Brain pericyte (primary cell): ENCODE results near the gene HOXA9.

Experiments used
- DNase-seq: peaks from one replicate; pipeline ENCODE4 v3.0.0-alpha.2; 2012; ENCODE audit warnings: low read depth, low spot score

The HOXA9 gene

DNA sequence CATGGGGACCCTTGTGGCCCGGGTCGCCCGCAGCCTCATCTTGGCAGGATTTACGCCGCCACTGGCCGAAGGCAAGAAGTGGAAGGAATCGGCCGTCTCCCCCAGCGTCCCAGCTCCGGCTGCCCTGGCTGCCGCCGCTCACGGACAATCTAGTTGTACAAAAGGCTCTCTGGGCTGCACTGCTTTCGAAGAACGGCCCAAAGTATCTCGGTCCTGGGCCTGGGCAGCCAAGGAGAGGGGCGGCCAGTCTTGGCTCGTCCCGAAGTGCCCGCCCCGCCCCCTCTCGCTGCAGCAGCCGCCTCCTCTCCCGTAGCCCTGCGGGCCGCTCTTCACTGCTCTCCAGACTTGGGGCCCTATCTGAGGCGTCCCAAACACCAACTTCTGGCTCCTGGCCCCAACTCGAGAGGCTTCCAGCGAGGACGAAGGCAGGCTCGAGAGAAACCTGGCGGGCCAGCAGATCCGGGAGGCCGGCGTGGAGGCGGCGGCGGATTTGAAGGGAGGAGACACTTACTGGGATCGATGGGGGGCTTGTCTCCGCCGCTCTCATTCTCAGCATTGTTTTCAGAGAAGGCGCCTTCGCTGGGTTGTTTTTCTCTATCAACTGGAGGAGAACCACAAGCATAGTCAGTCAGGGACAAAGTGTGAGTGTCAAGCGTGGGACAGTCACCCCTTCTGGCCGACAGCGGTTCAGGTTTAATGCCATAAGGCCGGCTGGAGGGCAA lies 809 bp downstream of the HOXA9 start:
- DNase-seq = no peak

DNA sequence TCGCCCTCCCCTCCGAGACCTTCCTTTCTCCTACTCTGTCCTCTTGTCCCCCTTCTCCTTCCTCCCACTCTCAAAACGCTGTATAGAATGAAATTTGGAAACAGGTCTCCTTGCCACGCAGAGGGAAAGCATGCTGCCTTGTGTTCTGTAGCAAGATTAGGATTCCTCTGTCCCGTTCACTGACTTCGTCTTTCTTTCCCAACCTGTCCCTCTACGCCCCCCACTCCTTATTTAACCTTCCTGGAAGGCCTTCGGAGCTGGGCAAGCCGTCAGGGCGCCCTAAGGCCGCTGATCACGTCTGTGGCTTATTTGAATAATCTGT lies 1.3 kb downstream of the HOXA9 start:
- no peak for DNase-seq

DNA sequence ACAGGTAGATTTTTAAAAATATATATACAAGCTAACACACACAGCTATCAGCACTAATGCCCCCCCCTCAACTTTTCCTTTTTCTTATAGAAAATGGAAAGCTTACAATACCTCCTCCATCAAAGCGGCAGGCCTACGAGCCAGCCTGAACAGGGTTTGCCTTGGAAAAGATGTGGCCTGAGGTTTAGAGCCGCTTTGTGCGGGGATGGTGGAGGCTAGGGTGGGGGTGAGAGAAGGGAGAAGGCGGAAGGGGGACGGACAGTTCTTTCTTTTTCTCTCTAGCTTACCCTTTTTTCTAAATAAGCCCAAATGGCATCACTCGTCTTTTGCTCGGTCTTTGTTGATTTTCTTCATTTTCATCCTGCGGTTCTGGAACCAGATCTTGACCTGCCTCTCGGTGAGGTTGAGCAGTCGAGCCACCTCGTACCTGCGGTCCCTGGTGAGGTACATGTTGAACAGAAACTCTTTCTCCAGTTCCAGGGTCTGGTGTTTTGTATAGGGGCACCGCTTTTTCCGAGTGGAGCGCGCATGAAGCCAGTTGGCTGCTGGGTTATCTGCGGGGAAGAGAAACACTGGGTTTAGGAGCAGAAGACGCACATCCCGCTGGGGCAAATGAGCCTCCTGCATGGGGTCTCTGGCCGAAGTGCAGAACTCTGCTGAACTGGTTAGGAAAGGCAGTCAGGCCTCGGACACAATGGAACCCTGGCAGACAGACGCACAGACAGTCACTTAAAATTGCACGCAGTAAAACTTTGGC lies 1.9 kb downstream of the HOXA9 start:
- DNase-seq = no peak

DNA sequence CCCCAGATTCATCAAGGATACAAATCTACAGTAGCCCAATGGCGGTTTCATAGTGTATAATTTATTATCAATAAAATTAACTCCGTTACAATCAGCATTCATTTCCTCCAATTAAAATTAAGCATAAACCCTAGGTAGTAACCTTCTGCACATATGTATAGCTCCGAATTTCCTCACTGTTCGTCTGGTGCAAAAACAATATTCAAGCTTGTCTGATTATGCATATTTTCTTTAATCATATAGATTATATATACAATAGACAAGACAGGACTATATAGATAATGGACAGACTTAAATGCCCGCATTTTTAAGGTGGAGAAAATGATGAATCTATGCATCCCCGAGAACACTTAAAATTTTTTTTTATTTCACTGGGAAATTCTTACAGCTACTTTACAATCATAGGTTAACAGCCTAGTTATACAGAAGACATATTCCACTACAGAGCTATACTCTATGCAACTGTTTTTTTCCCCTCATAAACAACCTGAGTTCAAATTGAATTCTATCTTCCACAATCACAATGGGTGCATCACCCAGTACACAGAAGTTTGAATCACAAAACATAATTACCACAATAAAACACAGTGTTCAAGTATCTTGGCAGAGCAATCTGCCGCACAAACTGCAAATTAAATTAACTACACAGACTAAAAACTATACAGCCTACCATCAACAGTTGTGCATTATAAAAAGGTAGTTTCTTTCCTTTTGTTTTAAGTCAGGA lies 2.6 kb downstream of the HOXA9 start:
- no peak for DNase-seq

DNA sequence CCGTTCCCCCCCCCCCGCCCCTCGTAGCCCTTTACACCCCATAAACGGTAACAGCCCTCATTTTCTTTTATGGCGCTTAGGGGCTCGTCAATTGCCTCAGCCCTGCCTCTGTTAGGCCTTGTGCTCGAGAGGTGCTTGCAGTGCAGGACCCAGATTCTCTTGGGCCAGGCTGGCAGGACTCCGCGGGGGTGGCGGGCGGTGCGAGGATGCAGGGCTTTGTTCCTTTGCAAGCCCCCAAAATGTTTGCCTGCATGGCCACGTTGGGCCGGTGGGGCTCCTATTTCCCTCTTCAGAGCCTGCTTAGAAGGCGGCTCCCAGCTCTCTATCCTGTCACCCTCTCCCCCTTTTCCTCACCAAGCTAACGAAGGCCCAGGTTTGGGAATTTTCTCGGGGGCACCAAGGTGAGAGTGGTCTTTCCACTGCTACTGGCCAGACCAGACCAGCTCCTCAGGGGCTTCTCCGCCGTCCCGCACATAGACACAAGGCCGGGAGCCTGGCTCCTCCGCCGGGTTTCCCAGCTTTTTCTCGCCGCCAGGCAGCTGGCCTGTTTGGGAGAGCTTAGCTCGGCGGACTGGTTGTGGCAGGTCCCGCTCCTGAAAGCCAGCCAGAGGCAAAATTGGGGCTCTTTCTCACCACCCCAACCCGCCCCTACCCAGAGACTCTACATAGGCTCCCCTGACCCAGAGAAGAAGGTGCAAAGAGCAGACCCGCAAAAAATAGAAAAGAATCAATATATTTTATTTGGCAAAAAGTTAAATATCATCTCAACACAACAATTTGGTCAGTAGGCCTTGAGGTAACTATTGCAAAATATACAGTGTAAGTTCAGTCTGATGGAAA lies 3.4 kb downstream of the HOXA9 start:
- DNase-seq = no peak

DNA sequence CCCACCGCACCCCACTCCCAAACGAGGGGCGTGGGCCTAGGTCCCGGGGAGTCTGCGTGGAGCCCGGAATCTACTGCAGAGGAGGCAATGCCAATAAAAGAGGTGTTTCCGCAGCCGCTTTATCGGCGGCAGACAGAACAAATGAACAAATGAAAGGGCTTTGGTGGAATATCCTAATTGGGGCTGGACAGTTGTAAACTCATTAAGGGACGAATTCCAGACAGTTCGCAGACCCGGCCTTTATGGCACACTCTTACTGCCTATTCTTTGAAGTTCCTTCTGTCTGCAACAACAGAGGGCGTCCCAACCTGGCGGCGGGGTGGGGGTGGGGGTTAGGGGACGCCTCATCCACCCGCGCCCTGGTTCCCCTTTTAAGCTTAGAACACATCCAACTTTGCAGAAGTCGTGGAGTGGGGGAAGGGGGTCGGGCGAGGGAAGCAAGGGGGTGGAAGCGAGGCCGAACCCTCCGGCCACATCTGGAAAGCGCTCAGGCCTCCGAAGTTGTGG lies 4.1 kb downstream of the HOXA9 start:
- no peak for DNase-seq

DNA sequence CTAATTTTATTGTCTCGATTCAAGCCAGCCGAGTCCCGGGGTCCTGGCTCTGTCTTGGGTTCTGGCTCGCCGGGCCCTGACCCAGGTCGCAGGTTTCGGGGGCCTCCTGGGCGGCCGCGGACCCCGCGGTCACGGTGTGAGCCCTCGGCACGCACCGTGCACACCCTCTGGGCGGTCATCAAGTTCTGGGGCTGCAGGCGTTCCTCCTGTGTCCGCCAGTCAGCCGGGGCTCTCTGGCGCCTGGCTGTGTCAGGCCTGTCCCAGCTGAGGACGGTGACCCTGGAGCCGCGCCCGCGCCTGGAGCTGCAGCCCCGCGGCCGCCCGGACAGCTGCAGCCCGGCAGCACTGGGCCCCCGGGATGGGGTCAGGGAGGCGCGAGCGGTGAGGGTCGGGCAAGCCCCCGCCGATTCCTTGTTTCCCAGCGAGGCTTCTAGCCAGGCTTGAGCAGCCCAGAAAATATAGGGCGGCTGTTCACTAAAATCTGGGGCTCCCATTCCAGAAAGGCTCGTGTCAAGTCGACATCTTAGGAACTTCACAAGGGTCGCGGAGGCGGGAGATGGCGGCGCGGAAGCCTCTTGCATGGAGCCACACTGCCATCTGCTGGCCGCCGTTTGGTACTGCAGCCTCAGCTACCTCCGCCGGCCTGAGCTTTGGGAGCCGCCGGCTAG lies 4.7 kb downstream of the HOXA9 start:
- peak; percentile 47 for DNase-seq

DNA sequence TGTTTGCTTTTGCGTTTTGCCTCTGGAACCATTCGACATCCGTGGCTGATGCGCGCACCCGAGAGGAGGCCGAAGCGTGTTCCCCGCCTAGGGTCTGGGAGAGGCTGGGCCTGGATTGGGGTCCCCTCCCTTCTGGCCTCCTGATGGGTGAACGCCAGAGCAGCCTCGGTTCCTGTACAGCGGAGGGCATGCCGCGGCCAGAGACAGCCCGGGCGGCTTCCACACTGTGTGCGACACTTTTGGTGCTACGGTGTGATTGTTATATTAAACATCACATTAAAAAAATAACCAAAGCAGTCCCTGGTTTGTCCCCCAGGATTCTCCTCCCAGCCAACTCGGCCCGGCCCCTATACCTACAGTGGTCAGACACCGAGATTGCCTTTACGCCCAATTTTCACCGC lies 5.2 kb downstream of the HOXA9 start:
- no peak for DNase-seq

DNA sequence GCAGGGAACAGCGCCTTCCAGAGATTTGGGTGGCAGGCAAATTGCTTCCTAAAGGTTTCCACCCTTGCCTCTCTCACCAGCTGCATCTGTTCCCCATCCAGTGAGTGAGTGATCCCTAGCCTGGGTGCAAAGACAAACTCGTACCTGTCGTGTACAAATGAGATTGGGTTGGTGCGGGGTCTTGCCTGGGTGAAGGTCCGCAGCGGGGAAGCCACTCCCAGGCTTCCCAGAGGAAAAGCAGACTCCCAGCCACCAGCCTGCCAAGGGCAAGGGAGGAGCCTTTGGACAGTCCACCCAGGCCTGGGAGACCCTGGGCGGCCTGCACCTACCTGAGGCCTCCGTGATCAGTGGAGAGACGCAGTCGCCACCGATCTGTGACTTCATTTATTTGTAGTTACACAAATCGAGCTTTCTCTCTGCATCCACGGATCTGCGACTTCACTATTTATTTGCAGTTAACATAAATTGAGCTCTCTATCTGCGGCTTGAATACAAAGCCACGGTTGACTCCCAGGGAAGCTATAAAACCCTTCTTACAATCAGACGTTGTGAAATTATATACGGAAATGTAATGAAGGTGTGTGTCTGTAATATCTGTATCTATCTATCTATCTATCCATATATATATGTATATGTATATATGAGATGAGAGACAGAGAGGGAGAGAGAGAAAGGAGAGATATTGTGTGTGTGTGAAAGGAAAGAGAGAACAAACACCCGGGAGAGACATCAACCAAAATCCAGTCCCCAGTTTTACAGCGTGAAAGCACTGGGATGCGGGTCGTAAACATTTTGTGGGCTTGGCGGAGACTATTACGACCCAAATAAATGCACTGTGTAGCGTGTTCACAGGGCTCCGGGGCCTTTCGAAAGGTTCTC lies 5.8 kb downstream of the HOXA9 start:
- DNase-seq = no peak

DNA sequence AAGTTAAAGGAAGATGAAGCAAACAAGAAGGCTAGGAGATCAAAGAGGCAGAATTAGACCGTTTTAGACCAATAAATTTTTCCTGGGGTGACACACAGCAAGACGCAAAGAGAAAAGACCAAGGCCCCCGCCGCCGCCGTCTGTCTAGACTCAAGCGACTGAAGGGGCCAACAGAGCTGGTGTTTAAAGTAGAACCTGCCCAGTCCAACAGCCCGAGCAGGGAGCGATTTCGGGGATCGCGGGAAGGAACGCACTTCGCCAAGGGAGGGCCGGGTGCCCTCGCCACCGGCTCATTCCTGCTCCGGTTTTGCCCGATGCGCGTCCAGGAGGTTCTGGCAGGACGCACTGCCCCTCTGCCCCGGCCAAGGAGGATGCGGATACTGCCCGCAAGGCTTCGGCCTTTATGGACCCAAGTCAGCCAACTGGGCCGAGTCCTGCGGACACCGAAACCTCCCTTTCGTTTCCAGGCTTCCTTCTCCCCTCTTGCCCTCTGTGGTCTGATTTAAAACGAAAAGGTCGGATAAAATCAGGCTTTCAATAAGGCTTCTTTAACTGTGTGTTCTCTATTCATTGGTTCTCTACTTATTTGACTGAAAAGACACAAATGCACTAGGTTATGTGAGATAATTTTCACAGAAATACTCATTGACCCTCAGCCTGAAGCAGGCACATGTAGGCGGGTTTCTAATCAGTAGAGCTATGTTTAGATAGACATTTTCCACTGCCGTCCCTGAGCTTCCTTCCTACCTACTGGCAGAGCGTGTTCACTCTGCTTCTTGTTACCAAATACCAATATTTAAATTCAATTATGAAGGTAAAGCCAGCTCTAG lies 6.7 kb downstream of the HOXA9 start:
- DNase-seq = no peak

DNA sequence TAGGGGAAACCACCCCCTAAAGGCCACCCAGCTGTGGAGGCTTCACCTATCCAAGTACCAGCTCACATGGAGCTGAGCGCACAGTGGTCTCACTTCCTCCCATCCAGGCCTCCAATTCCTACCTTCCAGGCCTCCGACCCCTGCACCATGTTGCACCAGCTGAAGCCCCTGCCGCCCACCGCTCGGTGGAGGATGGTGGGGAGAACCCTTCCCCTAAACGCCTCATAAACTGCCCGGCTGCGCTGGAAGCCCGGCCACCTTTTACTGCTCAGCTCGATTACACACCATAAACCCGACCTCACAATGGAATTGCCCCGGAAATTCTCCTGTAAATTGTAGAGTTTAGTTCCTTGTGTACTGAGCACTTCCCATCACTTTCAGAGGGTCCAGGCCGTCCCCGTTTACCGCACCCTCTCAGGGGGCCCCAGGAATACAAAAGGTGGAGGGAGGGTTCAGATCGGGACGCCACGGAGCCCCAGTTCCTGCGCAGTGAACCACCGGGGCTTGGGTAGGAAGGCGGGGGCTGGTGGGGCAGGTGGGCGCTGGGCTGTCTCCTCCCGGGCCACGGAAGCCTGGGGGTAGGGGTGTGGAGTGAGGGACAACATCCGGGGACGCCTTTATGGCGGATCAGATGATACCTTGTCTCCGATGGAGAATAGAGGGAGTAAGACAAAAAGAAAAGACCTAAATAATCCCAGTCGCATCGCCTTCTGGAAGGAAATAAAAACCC lies 7.5 kb downstream of the HOXA9 start:
- DNase-seq = no peak

DNA sequence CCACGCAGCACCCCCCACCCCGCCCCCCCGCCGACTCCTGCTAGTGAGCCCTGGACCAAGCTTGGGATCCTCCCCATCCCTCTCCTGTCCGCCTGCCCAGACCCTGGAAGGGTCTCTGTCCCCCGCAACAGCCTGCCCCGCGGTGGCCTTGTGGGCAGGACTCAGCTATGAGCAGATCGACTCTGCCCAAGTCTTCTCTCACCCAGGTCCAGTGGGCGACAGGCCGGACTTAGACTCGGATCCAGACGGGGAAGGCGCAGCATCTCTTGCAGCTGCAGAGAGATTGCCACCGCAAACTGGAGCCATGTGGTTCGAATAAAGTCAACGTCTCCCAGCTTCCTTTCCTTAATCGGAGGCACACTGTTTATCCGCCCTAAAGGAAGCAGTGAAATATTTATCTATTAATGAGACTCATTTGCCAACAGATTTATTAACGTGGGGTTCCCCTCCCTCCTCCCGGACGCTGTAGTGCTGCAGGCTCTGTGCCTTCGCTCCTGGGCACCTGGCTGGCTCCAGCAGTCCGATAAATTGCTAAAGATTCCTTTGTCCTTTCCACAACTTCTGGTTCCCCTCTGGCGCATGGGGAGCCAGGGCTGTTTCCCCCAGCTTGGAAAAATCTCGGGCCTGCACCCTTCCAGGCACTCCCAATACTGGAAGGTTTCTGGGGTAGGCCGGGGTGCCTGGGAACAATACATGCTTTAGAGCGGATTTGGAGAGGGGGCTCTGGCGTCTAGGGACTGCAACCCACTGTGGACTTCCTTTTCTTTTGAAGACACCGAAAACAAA lies 8.2 kb downstream of the HOXA9 start:
- no peak for DNase-seq

DNA sequence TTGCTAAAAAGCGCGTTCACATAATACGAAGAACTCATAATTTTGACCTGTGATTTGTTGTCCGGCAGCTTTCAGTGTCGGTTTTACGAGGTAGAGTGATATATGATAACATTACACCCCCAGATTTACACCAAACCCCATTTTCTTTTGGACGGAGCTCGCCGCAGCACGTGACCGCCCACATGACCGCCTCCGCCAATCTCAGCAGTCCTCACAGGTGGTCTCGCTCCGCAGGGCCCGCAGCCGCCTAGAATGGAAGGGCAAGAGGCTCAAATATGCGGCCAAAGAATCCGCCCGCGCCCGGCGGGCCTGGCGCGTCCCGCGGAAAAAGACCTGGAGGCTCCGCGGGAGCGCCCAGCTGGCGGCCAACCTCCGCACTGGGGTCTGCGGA lies 8.8 kb downstream of the HOXA9 start, which contains the start of gene HOXA7:
Gene HOXA7 (minus strand): TSS at position 168 of the 391 bp plus-strand sequence. CDS start 130 bp downstream, at position 38.
- DNase-seq = no peak

DNA sequence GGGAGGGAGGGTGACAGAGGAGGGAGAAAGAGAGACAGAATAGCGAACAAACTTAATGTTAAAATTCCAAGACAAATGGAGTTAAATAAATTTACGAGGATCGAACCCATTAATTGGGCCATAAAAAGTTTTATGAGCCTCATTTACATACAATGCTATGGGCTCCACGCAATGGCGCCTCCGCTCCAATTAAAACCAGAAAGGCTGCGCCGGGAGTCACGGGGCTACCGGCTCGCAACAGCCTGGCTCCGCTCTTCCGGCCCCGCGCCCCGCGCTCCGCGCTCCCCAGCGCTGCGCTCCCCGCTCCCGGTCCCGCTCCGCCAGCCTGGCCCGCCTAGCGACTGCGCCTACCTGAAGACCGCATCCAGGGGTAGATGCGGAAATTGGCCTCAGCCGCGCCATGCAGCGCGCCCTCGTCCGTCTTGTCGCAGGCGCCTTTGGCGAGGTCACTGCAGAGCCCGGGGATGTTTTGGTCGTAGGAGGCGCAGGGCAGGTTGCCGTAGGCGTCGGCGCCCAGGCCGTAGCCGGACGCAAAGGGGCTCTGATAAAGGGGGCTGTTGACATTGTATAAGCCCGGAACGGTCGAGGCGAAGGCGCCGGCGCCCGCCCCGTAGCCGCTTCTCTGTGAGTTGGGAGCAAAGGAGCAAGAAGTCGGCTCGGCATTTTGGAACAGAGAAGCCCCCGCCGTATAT lies 9.4 kb downstream of the HOXA9 start:
- DNase-seq = no peak

DNA sequence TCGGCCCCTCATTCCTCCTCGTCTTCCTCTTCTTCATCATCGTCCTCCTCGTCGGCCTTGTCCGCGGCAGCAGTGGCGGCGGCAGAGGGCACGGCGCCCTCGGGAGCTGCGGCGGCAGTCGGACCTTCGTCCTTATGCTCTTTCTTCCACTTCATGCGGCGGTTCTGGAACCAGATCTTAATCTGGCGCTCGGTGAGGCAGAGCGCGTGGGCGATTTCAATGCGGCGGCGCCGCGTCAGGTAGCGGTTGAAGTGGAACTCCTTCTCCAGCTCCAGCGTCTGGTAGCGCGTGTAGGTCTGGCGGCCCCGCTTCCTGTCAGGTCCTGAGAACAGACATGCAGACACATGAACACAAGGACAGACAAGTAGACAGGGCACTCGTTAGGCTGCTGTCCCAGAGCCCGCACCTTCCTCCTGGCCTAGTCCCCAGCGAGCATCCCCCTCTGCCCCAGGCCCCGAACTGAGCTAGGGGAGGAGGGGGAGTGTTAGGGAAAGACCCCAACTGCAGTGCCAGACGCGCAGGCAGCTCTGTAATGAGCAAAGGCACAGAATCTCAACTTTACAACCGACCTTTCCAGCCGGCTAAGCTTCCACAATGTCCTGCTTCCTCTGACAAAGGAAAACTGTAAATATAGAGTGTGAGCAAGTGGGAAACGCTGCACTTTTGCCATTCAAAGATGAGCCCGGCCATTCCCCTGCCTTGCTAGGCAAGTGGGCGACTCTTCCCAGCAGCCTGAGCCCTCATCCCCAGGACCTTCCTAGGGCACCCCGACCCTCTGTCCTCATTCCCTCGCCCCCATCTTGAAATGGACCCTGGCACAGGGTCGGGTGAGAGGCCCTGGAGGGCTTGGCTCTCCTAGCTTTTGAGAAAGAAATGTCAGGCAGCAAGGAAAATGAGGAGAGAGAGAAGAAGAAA lies 10.2 kb downstream of the HOXA9 start:
- DNase-seq = no peak

DNA sequence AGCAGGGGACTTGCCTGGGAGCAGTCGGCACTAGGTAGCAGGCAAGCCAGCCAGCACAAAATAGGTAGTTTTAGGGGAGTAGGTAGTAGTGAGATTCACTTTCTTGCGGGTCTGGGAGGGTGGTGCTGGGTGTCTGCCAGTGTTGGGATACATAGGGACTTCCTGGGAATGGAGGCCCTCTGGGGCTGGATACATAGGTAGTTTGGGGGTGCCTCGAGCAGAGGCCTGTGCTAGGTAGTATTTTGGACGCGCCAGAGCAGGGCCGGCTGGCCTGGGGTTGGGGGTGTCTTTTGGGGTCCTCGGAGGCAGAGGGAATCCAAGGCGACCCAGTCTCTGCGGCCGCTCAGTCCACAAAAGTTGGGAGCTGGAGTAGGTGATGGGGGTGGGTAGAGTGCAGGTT lies 11.0 kb downstream of the HOXA9 start:
- DNase-seq = no peak
